CD4-positive, alpha-beta T cell treated with Interleukin-6 for 4 hours (primary cell): ENCODE results near the gene CHSY1.

Experiments
- DNase-seq: peaks from one replicate; pipeline ENCODE4 v3.0.0-alpha.2; 2020; ENCODE audit warnings: mixed read lengths

CHSY1 gene

GRCh38 chr15:101185770-101186169 is 66.1 kb downstream of the CHSY1 start:
- no peak for DNase-seq

GRCh38 chr15:101185336-101185735 is 66.5 kb downstream of the CHSY1 start:
- DNase-seq = no peak

- no peak for DNase-seq
These were observed 67.0 kb downstream of the CHSY1 start for GRCh38 chr15:101184830-101185229.

- DNase-seq = no peak
These were observed 67.9 kb downstream of the CHSY1 start for GRCh38 chr15:101183931-101184305.

GRCh38 chr15:101183226-101183930 is 68.5 kb downstream of the CHSY1 start:
- DNase-seq = no peak

- DNase-seq = no peak
These were observed 69.6 kb downstream of the CHSY1 start for GRCh38 chr15:101182215-101182614.

GRCh38 chr15:101181349-101181748 is 70.5 kb downstream of the CHSY1 start:
- no peak for DNase-seq

GRCh38 chr15:101180620-101181307 is 71.1 kb downstream of the CHSY1 start:
- peak; percentile 14 for DNase-seq

GRCh38 chr15:101179341-101180153 is 72.3 kb downstream of the CHSY1 start:
- no peak for DNase-seq

GRCh38 chr15:101178931-101179330 is 72.9 kb downstream of the CHSY1 start:
- no peak for DNase-seq

- DNase-seq = no peak
These were observed 73.4 kb downstream of the CHSY1 start for GRCh38 chr15:101178479-101178878.

GRCh38 chr15:101177866-101178265 is 74.0 kb downstream of the CHSY1 start:
- DNase-seq = no peak

- DNase-seq = no peak
These were observed 75.2 kb downstream of the CHSY1 start for GRCh38 chr15:101176625-101177024.

GRCh38 chr15:101175401-101175800 is 76.4 kb downstream of the CHSY1 start:
- DNase-seq = no peak

- no peak for DNase-seq
These were observed 77.5 kb downstream of the CHSY1 start for GRCh38 chr15:101174152-101174920.

GRCh38 chr15:101173233-101174119 is 78.4 kb downstream of the CHSY1 start:
- no peak for DNase-seq

GRCh38 chr15:101172501-101173071 is 79.3 kb downstream of the CHSY1 start:
- DNase-seq = no peak

GRCh38 chr15:101171954-101172353 is 79.9 kb downstream of the CHSY1 start:
- DNase-seq = no peak

- DNase-seq = no peak
These were observed 81.1 kb downstream of the CHSY1 start for GRCh38 chr15:101170568-101171350.

GRCh38 chr15:101169495-101170071 is 82.3 kb downstream of the CHSY1 start:
- DNase-seq = no peak
